ENCODE measurements around the gene PLXNA4.

PLXNA4 gene

GRCh38 chr7:132117181-132117580, 459.1 kb downstream of the PLXNA4 start:
- DNase-seq (ENCODE audit: low read depth in 2 of 2): no peak

GRCh38 chr7:132116369-132116768, 459.9 kb downstream of the PLXNA4 start:
- DNase-seq (ENCODE audit: low read depth in 2 of 2): no peak

GRCh38 chr7:132115758-132116157, 460.5 kb downstream of the PLXNA4 start:
- DNase-seq (ENCODE audit: low read depth in 2 of 2): no peak

- no peak for DNase-seq (ENCODE audit: low read depth in 2 of 2)
Observed at GRCh38 chr7:132115028-132115427, 461.2 kb downstream of the PLXNA4 start.

DNA sequence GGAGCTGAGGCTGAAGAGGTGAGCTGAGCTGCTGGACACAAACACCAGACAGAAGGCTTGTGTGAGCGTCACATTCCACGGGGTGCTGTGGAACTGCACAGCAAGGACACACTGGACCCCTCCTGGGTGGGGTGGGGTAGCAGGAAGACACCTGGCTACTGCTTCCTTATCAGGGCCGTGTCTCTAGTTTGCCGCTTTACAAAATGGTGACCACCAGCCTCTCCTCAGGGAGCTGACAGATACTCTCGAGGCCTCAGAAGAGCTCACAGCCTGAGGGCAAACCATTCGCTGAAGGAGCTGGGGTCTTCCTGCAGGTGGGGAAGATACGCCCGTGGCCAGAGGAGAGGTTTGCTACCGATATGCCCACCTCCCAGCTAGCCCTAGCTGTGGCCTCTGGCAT, 461.9 kb downstream of the PLXNA4 start:
- no peak for DNase-seq (ENCODE audit: low read depth in 2 of 2)

DNA sequence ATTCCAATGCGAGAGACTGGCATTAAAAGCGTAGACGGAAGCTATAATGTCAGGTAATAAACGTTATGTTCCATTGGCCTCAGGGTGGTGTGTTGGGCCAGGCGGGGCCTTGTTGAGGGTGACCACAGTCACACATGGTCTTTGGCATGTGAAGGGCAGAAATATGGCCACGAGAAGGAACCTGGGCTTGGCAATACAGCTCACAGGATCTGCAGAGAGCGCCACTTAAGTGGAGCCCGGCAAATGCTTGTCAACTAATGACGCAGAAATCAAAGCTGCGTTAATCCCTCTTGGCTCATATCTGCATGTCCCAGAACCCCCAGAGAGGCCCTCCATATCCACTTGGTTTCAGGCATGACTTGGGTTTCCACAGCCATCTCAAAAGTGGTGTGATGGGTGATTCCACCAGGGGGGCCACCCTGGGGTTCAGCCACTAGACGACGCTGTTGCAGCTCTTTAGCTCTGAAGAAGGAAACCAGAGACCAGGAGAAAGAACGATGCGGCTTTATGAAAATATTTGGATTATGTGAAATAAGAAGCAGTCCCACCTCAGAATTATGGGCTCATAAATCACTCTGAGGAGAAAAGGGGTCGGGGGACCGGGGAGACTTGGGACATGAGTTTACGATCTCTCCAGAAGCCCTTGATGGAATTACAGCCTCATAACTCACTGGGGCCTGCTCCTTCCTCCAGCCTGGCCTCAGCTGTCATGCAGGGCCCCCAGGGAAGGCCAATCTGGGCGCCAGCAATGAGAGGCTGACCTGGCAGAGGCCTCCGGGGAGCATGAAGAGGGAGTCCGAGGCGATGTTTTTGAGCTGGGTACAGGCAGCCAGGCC, 462.5 kb downstream of the PLXNA4 start:
- DNase-seq (ENCODE audit: low read depth in 2 of 2): no peak

DNA sequence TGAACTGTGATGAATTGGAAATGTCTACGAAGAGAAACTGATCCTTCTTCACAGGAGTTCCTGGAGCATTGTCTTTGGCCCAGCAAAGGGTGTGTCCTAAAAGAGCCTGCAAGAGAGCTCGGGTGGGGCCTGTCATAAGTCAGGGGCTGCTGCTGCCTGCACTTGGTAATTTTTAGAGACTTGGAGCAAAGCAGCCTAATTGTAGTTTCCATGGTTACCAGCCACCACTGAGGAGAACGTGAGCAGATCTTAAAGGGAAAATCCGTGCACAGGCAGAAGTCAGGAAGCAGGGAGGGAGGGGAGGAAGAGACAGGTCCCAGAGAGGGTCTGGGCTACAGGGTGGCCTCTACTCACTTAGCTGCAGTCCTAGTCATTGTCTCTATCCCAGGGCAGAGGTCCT, 463.6 kb downstream of the PLXNA4 start:
- DNase-seq (ENCODE audit: low read depth in 2 of 2): no peak

DNA sequence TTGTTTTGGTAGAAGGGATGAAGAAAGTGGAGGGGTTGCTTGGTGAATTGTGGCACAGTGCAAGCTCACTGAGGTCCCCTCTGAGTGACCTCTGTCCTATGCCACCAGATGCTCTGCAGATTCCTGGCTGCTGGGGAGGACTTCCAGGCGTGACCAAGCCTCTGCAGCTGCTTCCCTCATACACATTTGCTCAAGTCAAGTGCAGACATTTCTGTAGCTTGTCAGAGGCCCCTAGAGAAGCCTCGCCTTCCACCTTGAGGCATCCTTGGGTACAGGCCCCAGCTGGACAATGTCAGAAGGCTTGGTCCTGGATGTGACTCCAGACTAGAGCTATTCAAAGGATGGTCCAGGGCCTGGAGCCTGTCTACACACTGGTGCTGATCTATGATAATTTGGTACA, 464.2 kb downstream of the PLXNA4 start:
- no peak for DNase-seq (ENCODE audit: low read depth in 2 of 2)

DNA sequence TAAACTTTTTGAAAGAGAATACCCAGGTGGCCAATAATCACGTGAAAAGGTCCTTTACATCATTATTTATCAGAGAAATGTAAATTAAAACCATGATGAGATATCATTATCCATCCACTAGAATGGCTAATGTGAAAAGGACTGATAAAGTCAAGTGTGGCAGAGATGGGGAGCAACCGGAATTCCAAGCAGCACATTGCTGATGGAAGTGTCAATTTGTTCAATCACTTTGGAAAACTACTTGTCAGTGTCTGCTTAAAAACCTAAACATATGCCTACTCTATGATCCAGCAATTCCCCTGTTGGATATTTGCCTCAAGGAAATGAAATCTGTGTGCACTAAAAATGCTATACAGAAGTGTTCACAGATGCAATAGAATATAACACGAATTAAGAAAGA, 465.6 kb downstream of the PLXNA4 start:
- no peak for DNase-seq (ENCODE audit: low read depth in 2 of 2)

- DNase-seq (ENCODE audit: low read depth in 2 of 2): no peak
Observed at GRCh38 chr7:132109769-132110168, 466.5 kb downstream of the PLXNA4 start.

GRCh38 chr7:132108563-132108962, 467.7 kb downstream of the PLXNA4 start:
- no peak for DNase-seq (ENCODE audit: low read depth in 2 of 2)

DNA sequence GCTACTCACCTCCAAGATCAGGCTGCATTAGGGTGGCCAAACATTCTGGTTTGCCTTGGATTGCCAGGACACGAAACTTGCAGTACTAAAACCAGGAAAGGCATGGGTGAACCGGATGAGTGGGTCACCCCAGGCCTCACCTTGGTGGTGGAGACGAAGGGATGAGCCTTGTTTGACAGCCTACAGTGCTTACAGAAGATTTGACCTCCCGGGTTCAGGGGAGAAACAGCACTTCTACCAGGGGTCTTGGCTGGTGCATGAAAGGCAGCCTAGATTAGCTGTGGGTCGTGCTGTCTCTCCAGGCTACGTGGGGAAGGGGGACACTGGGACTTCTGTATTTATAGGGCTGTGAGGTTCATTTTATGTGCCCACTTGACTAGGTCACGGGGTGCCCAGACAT, 469.8 kb downstream of the PLXNA4 start:
- DNase-seq (ENCODE audit: low read depth in 2 of 2): no peak

DNA sequence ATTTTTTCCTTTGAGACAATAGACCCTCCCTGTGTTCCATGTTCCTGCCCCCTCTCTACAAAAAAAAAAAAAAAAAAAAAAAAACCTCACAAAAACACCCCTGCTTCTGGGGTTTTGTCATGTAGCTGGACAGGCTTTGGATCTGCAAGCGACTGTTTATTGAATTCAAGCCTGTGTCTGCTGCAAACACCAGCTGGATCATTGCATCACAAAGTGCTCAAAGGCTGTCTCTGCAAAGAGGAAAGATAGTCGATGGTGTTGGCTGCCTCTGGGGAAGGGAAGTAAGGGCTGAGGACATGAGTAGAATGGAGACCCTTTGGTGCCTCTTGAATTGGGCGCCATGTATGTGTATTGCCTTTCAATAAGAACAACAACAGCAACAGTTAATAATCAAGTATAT, 471.2 kb downstream of the PLXNA4 start:
- DNase-seq (ENCODE audit: low read depth in 2 of 2): no peak

GRCh38 chr7:132103718-132104117, 472.6 kb downstream of the PLXNA4 start:
- DNase-seq (ENCODE audit: low read depth in 2 of 2): no peak

- no peak for DNase-seq (ENCODE audit: low read depth in 2 of 2)
Observed at GRCh38 chr7:132102942-132103341, 473.3 kb downstream of the PLXNA4 start.

DNA sequence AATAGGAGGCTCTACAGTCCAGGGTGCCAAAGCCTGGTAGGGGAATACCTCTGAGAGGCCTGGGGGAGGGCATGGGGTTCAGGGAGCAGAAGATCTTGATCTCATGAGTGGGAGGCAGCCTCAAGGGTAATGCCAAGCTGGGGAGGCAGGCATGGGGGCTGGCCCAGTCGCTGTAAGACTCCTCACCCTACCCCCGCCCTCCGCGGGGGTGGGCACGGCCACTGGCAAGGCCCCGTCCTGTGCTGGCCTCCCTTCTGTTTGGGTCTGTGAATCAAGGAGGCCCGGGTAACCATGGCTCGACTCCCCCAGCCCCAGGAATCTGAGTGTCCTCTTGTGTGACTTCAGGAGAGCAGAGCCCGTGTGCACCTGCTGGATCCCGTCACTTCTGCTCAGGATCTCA, 473.9 kb downstream of the PLXNA4 start:
- DNase-seq (ENCODE audit: low read depth in 2 of 2): no peak

GRCh38 chr7:132100981-132101380, 475.3 kb downstream of the PLXNA4 start:
- DNase-seq (ENCODE audit: low read depth in 2 of 2): no peak

GRCh38 chr7:132100483-132100882, 475.8 kb downstream of the PLXNA4 start:
- no peak for DNase-seq (ENCODE audit: low read depth in 2 of 2)

DNA sequence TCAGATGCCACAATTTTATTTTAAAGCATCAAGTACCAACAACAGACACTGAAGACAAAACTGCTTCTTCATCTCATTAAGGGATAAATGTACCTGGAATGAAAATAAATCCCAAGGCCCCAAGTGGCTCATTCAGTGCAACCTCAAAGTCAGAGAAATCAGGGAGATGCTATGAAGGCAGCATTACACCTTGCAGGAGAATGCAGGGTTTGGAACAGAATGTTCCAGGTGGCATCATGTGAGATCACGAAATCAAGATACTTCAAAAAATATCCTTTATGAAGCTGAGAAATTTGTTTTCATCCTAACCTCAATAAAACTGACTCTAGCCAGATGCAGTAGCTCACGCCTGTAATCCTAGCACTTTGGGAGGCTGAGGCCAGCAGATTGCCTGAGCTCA, 477.1 kb downstream of the PLXNA4 start:
- DNase-seq (ENCODE audit: low read depth in 2 of 2): no peak

- DNase-seq (ENCODE audit: low read depth in 2 of 2): no peak
Observed at GRCh38 chr7:132098327-132098726, 477.9 kb downstream of the PLXNA4 start.

DNA sequence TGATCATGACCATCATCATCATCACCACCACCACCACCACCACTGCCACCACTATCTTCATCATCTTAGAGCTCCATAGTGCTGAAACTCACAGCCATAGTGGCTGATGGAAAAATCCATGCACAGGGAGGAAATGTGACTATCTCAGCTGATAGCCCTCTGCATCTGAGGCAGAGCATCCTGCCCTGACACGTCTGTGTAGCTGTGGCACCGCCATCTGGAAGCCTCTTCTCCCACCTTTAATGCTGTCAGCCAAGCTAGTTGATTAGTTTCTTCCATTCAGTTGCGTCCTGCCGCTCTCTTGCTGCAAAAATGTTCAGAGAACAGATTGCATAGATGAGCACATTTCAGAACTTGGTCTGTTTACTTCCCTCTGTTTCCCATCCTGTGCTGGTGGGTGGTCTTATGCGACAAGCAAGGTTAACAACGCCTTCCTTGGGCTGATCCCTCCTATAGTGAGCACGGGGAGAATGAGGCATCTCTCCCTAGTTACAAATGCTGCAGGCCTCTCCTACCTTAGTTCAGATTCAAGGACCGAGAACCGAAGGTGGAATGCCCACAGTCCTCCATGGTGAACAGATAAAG, 478.6 kb downstream of the PLXNA4 start:
- no peak for DNase-seq (ENCODE audit: low read depth in 2 of 2)

DNA sequence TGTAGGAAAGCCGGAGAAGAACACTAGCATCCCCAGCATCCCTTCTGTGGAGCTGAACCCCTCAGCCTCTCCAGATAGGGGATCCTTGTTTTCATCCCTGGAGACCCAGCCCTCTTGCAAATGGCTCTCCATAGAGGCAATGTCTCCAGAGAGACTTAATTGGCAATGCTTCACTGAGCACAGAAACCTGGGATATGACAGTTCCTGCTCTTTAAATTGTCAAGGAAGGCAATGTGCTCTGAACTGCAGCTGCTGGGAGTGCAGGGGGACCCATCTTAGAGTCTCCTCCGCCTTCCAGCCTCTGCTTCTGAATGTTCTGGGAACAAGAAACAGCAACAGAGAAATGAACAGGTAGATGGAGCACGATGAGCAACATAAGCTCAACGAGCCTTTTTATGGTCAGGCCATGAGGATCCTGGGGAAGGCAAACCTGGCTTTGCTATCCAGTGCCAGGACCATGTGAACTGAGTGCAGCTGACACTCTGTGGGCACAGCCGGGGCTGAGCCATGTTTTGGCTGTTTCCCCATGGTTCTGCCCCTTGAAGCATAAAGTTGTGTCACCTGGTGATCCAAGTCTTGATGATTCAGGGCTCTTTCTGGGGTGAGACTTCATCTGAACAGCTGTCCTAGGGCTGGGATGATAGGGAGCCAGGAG, 481.0 kb downstream of the PLXNA4 start:
- no peak for DNase-seq (ENCODE audit: low read depth in 2 of 2)

DNA sequence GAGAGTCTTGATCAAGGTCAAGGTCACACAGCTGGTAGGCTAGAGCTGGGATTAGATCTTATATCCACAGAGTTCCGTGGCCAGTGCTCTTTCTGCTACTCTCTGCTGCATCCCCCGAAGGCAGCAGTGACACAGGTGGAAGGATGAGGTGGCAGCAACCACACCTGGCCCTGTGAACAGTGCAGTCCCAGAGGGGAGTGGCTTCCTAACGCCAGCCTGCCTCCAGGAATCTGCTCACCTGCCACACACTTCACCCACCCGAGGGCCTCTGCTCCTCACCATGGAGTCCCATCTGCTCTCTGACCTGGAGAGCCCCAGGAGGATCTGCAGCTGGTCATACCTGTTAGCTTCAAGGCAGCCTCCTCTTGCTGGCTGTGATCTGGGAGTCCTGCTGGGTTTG, 484.2 kb downstream of the PLXNA4 start:
- DNase-seq (ENCODE audit: low read depth in 2 of 2): no peak

Data from stimulated activated CD4-positive, alpha-beta T cell treated with anti-CD3 and anti-CD28 coated beads, Interleukin-12 subunit alpha, Interleukin-12 subunit beta, amount 100 ng/mL, for 24 hours (primary cell).